Measurements from ENCODE around the gene MTIF3.
"Not testable (repeated sequence)": the region's sequence is repeated elsewhere in the genome, so short reads cannot be mapped to it uniquely, and the experiment has no call there.

MTIF3 gene

GRCh38 chr13:27408074-27408473 is 42.3 kb downstream of the MTIF3 start:
- DNase-seq = no peak

GRCh38 chr13:27406178-27406939 is 44.0 kb downstream of the MTIF3 start:
- peak; percentile 37 for DNase-seq

GRCh38 chr13:27405546-27406134 is 44.7 kb downstream of the MTIF3 start:
- DNase-seq = no peak

GRCh38 chr13:27404680-27405079 is 45.7 kb downstream of the MTIF3 start:
- DNase-seq = no peak

GRCh38 chr13:27403727-27404385 is 46.5 kb downstream of the MTIF3 start:
- DNase-seq = no peak

- DNase-seq = no peak
These were observed 47.1 kb downstream of the MTIF3 start for GRCh38 chr13:27403203-27403678.

GRCh38 chr13:27401210-27401609 is 49.2 kb downstream of the MTIF3 start:
- no peak for DNase-seq

- DNase-seq = not testable (repeated sequence)
These were observed 50.0 kb downstream of the MTIF3 start for GRCh38 chr13:27400405-27400804.

- DNase-seq = no peak
These were observed 52.0 kb downstream of the MTIF3 start for GRCh38 chr13:27398360-27398759.

GRCh38 chr13:27396252-27396846 is 54.0 kb downstream of the MTIF3 start:
- no peak for DNase-seq

- DNase-seq = no peak
These were observed 55.3 kb downstream of the MTIF3 start for GRCh38 chr13:27395007-27395510.

- DNase-seq = no peak
These were observed 57.3 kb downstream of the MTIF3 start for GRCh38 chr13:27393101-27393500.

GRCh38 chr13:27391471-27391870 is 58.9 kb downstream of the MTIF3 start:
- no peak for DNase-seq

- no peak for DNase-seq
These were observed 60.5 kb downstream of the MTIF3 start for GRCh38 chr13:27389891-27390290.

GRCh38 chr13:27388241-27388640 is 62.1 kb downstream of the MTIF3 start:
- no peak for DNase-seq

Measured in stimulated activated CD4-positive, alpha-beta T cell treated with anti-CD3 and anti-CD28 coated beads, Interleukin-4, amount 100 ng/mL, for 24 hours (primary cell).